ENCODE results near the gene HIVEP3. TPM values are rescaled to one million over a fixed set of nuclear protein-coding genes. Genes with fewer than 3 reads are reported as not detected.

Gene HIVEP3
- total RNA-seq, 2 experiments from 2014 or later: 18.6 to 20.4 TPM

- H3K27me3 Mint-ChIP-seq: no peaks in the 10 kb centered on the region
- ATAC-seq (no peak), DNase-seq (no peak)
- H3K4me1 Mint-ChIP-seq (ENCODE audit: low read depth): peaks cover 37% of the 10 kb centered on the region
- ChIA-PET POLR2A (interaction anchor here (0.7 kb wide), 1 partner anchor 19 kb away, joined by 3 read pairs; no protein-coding TSS in a partner anchor), CTCF (interaction anchor here (1.4 kb wide), 1 partner anchor 19 kb away, joined by 3 read pairs; no protein-coding TSS in a partner anchor)
- peaks cover 7% of the 10 kb centered on the region for H3K9me3 Mint-ChIP-seq
- H3K36me3 Mint-ChIP-seq (ENCODE audit: low read depth): peaks cover 30% of the 10 kb centered on the region
- no peak overlapping the region for H3K27ac Mint-ChIP-seq
- TF ChIP-seq CTCF (IDR thresholded peaks at IDR 0.05): no peak
- intact Hi-C loops (cut with micrococcal nuclease): no loop called here
- H3K4me3 Mint-ChIP-seq: no peak overlapping the region
These were observed 320.4 kb downstream of the HIVEP3 start for GRCh38 chr1:41598325-41598724.

GRCh38 chr1:41592451-41593125 lies 326.1 kb downstream of the HIVEP3 start:
- intact Hi-C loops (cut with micrococcal nuclease): no loop called here
- peaks cover 15% of the 10 kb centered on the region for H3K4me1 Mint-ChIP-seq (ENCODE audit: low read depth)
- no peak for TF ChIP-seq CTCF (IDR thresholded peaks at IDR 0.05)
- H3K4me3 Mint-ChIP-seq: no peak overlapping the region
- ChIA-PET POLR2A (interaction anchor here (0.6 kb wide), 1 partner anchor 326 kb away, joined by 3 read pairs; the partner anchor contains the start of gene HIVEP3), CTCF (no interaction called here)
- peaks cover 34% of the 10 kb centered on the region for H3K36me3 Mint-ChIP-seq (ENCODE audit: low read depth)
- H3K27me3 Mint-ChIP-seq: no peaks in the 10 kb centered on the region
- no peak overlapping the region for H3K27ac Mint-ChIP-seq
- no peaks in the 10 kb centered on the region for H3K9me3 Mint-ChIP-seq
- ATAC-seq (no peak), DNase-seq (no peak)

- no peaks in the 10 kb centered on the region for H3K27me3 Mint-ChIP-seq
- TF ChIP-seq CTCF (IDR thresholded peaks at IDR 0.05): no peak
These were observed 326.8 kb downstream of the HIVEP3 start for GRCh38 chr1:41591891-41592290.

GRCh38 chr1:41590331-41590730 lies 328.4 kb downstream of the HIVEP3 start:
- intact Hi-C loops (cut with micrococcal nuclease): no loop called here
- POLR2A ChIA-PET: interaction anchor here (1.1 kb wide), 1 partner anchor 70 kb away, joined by 3 read pairs; no protein-coding TSS in a partner anchor
- Mint-ChIP-seq H3K27me3 (no peaks in the 10 kb centered on the region), H3K36me3 (ENCODE audit: low read depth) (peaks cover 33% of the 10 kb centered on the region), H3K27ac (no peak overlapping the region), H3K9me3 (no peaks in the 10 kb centered on the region), H3K4me3 (no peak overlapping the region), H3K4me1 (ENCODE audit: low read depth) (peaks cover 10% of the 10 kb centered on the region)
- TF ChIP-seq CTCF (IDR thresholded peaks at IDR 0.05): no peak
- DNase-seq (no peak), ATAC-seq (no peak)
- CTCF ChIA-PET: no interaction called here

More at GRCh38 chr1:41591891-41592290, 326.8 kb downstream of the HIVEP3 start:
- ATAC-seq: no peak
- Mint-ChIP-seq H3K4me3 (no peak overlapping the region), H3K9me3 (no peaks in the 10 kb centered on the region), H3K27ac (no peak overlapping the region), H3K36me3 (ENCODE audit: low read depth) (peaks cover 36% of the 10 kb centered on the region), H3K4me1 (ENCODE audit: low read depth) (peaks cover 13% of the 10 kb centered on the region)
- CTCF ChIA-PET: no interaction called here
- POLR2A ChIA-PET: no interaction called here
- intact Hi-C loops (cut with micrococcal nuclease): no loop called here
- no peak for DNase-seq

DNA sequence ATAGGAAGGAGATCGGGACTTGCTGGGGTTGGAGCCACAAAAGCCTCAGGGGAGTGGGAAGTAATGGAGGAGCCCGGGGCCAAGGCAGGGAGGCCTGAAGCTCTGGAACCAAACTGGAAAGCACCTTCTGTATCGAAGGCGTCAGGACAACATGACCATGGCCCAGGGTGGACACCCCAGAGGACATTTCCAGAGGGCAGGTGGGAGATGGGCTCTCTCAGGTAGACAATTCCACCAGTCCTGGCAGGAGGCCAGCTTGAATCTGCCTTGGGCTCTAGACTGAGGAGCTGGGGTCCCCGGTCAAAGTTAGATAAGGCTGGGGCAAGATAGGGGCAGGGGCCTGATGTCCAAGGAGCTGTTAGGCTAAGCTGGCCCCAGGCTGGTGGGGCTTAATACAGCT lies 329.3 kb downstream of the HIVEP3 start:
- POLR2A ChIA-PET: interaction anchor here (1.1 kb wide), 1 partner anchor 70 kb away, joined by 3 read pairs; no protein-coding TSS in a partner anchor
- no peak for DNase-seq
- ATAC-seq: no peak
- H3K4me3 Mint-ChIP-seq: no peak overlapping the region
- intact Hi-C loops (cut with micrococcal nuclease): no loop called here
- CTCF ChIA-PET: no interaction called here
- peaks cover 3% of the 10 kb centered on the region for H3K4me1 Mint-ChIP-seq (ENCODE audit: low read depth)
- TF ChIP-seq CTCF (IDR thresholded peaks at IDR 0.05): no peak
- no peak overlapping the region for H3K27ac Mint-ChIP-seq
- H3K36me3 Mint-ChIP-seq (ENCODE audit: low read depth): peaks cover 37% of the 10 kb centered on the region
- H3K27me3 Mint-ChIP-seq: no peaks in the 10 kb centered on the region
- no peaks in the 10 kb centered on the region for H3K9me3 Mint-ChIP-seq
